Activated CD8-positive, alpha-beta memory T cell treated with anti-CD3 and anti-CD28 coated beads for 36 hours (primary cell): ENCODE results near the gene CHPF2. TPM values are rescaled to one million over a fixed set of nuclear protein-coding genes. Genes with fewer than 3 reads are reported as not detected.

ENCODE experiments used
- CTCF ChIA-PET: fragments of 350-600 bp; sonication (Branson Sonifier 250); formaldehyde crosslinking; loops from one replicate; lab custom pipeline; 2021; ENCODE audit warnings: antibody characterized with exemption; lab: Charles Lee
- POLR2A ChIA-PET: fragments of 350-600 bp; sonication (Branson Sonifier 250); formaldehyde crosslinking; loops from one replicate; lab custom pipeline; 2021; ENCODE audit warnings: antibody characterized with exemption; lab: Charles Lee
- total RNA-seq, 2 experiments: library from RNA; stranded (reverse); gene quantifications; one replicate each; pipeline ENCODE4 v1.2.3, GENCODE V29; 2021

The CHPF2 gene
- total RNA-seq: 10 to 100 TPM; 34.4 to 35.0 TPM

GRCh38 chr7:151232091-151232916 is at the start of gene CHPF2:
Gene CHPF2 (plus strand): TSS chr7:151232483. CDS start chr7:151234012, 1,529 bp downstream.
- ChIA-PET CTCF (interaction anchor here (0.6 to 2.9 kb wide), 6 partner anchors 10 to 109 kb away, joined by 3 to 12 read pairs (median 3); no protein-coding TSS in a partner anchor), POLR2A (interaction anchor here (1.8 kb wide), 1 partner anchor 11 kb away, joined by 9 read pairs; no protein-coding TSS in a partner anchor)

- POLR2A ChIA-PET: no interaction called here
- CTCF ChIA-PET: interaction anchor here (0.6 to 0.7 kb wide), 2 partner anchors 75 to 299 kb away, joined by 3 read pairs; no protein-coding TSS in a partner anchor
These were observed 46.3 kb upstream of the CHPF2 start for GRCh38 chr7:151185762-151186639.

GRCh38 chr7:151186640-151187408 is 45.5 kb upstream of the CHPF2 start, which contains the start of gene ASB10:
Gene ASB10 (minus strand): TSS chr7:151187250. CDS start chr7:151187130, 120 bp downstream.
- CTCF ChIA-PET: interaction anchor here (0.7 kb wide), 1 partner anchor 76 kb away, joined by 3 read pairs; no protein-coding TSS in a partner anchor
- POLR2A ChIA-PET: no interaction called here

- ChIA-PET CTCF (interaction anchor here (1.1 kb wide), 1 partner anchor 63 kb away, joined by 3 read pairs; no protein-coding TSS in a partner anchor), POLR2A (no interaction called here)
These were observed 44.7 kb upstream of the CHPF2 start for GRCh38 chr7:151187409-151188251.

- CTCF ChIA-PET: interaction anchor here (1.1 kb wide), 1 partner anchor 64 kb away, joined by 3 read pairs; no protein-coding TSS in a partner anchor
- POLR2A ChIA-PET: no interaction called here
These were observed 44.1 kb upstream of the CHPF2 start for GRCh38 chr7:151188252-151188542.

GRCh38 chr7:151189038-151189437 is 43.2 kb upstream of the CHPF2 start:
- CTCF ChIA-PET: no interaction called here
- POLR2A ChIA-PET: no interaction called here

- ChIA-PET POLR2A (no interaction called here), CTCF (no interaction called here)
These were observed 40.7 kb upstream of the CHPF2 start for GRCh38 chr7:151191544-151191943.

GRCh38 chr7:151192002-151192539 is 40.2 kb upstream of the CHPF2 start:
- ChIA-PET POLR2A (no interaction called here), CTCF (no interaction called here)

GRCh38 chr7:151193203-151193978 is 38.9 kb upstream of the CHPF2 start:
- CTCF ChIA-PET: no interaction called here
- POLR2A ChIA-PET: no interaction called here

- CTCF ChIA-PET: no interaction called here
- POLR2A ChIA-PET: no interaction called here
These were observed 38.1 kb upstream of the CHPF2 start for GRCh38 chr7:151194188-151194587.

- POLR2A ChIA-PET: no interaction called here
- CTCF ChIA-PET: no interaction called here
These were observed 36.5 kb upstream of the CHPF2 start for GRCh38 chr7:151195616-151196450.

- ChIA-PET POLR2A (no interaction called here), CTCF (no interaction called here)
These were observed 34.4 kb upstream of the CHPF2 start for GRCh38 chr7:151197932-151198331.

- POLR2A ChIA-PET: no interaction called here
- CTCF ChIA-PET: no interaction called here
These were observed 33.1 kb upstream of the CHPF2 start for GRCh38 chr7:151198945-151199848.

GRCh38 chr7:151201344-151201743 is 30.9 kb upstream of the CHPF2 start:
- POLR2A ChIA-PET: no interaction called here
- CTCF ChIA-PET: no interaction called here

GRCh38 chr7:151201751-151202150 is 30.5 kb upstream of the CHPF2 start:
- POLR2A ChIA-PET: no interaction called here
- CTCF ChIA-PET: no interaction called here

GRCh38 chr7:151202836-151203235 is 29.4 kb upstream of the CHPF2 start:
- ChIA-PET CTCF (no interaction called here), POLR2A (no interaction called here)
